ENCODE results near the gene FGGY.
"Not testable (repeated sequence)": the region's sequence is repeated elsewhere in the genome, so short reads cannot be mapped to it uniquely, and the experiment has no call there.

Gene FGGY

GRCh38 chr1:59522925-59523505 is 226.1 kb downstream of the FGGY start:
- DNase-seq (ENCODE audit: low read depth, low spot score): no peak

GRCh38 chr1:59523745-59524450 is 227.0 kb downstream of the FGGY start:
- DNase-seq (ENCODE audit: low read depth, low spot score): no peak
- no peak overlapping the region for H3K27ac ChIP-seq

More at GRCh38 chr1:59522925-59523505, 226.1 kb downstream of the FGGY start:
- no peak overlapping the region for H3K27ac ChIP-seq

- DNase-seq (ENCODE audit: low read depth, low spot score): no peak
- H3K27ac ChIP-seq: no peak overlapping the region
Observed at GRCh38 chr1:59526240-59526639, 229.3 kb downstream of the FGGY start.

GRCh38 chr1:59528471-59528870 is 231.6 kb downstream of the FGGY start:
- no peak for DNase-seq (ENCODE audit: low read depth, low spot score)
- H3K27ac ChIP-seq: no peak overlapping the region

- H3K27ac ChIP-seq: no peak overlapping the region
- no peak for DNase-seq (ENCODE audit: low read depth, low spot score)
Observed at GRCh38 chr1:59528900-59529299, 232.0 kb downstream of the FGGY start.

- H3K27ac ChIP-seq: no peak overlapping the region
- no peak for DNase-seq (ENCODE audit: low read depth, low spot score)
Observed at GRCh38 chr1:59530119-59530518, 233.2 kb downstream of the FGGY start.

GRCh38 chr1:59532102-59532501 is 235.2 kb downstream of the FGGY start:
- no peak for DNase-seq (ENCODE audit: low read depth, low spot score)
- no peak overlapping the region for H3K27ac ChIP-seq

GRCh38 chr1:59538476-59538875 is 241.6 kb downstream of the FGGY start:
- not testable (repeated sequence) for DNase-seq (ENCODE audit: low read depth, low spot score); H3K27ac ChIP-seq

GRCh38 chr1:59539961-59540681 is 243.2 kb downstream of the FGGY start:
- no peak for DNase-seq (ENCODE audit: low read depth, low spot score)
- no peak overlapping the region for H3K27ac ChIP-seq

GRCh38 chr1:59541161-59541560 is 244.3 kb downstream of the FGGY start:
- no peak for DNase-seq (ENCODE audit: low read depth, low spot score)
- H3K27ac ChIP-seq: no peak overlapping the region

GRCh38 chr1:59541891-59542290 is 245.0 kb downstream of the FGGY start:
- H3K27ac ChIP-seq: no peak overlapping the region
- DNase-seq (ENCODE audit: low read depth, low spot score): no peak

- DNase-seq (ENCODE audit: low read depth, low spot score): no peak
- H3K27ac ChIP-seq: no peak overlapping the region
Observed at GRCh38 chr1:59543211-59543668, 246.3 kb downstream of the FGGY start.

GRCh38 chr1:59544615-59545293 is 247.9 kb downstream of the FGGY start:
- DNase-seq (ENCODE audit: low read depth, low spot score): no peak
- H3K27ac ChIP-seq: no peak overlapping the region

GRCh38 chr1:59545830-59546229 is 248.9 kb downstream of the FGGY start:
- DNase-seq (ENCODE audit: low read depth, low spot score): no peak
- H3K27ac ChIP-seq: no peak overlapping the region

GRCh38 chr1:59549066-59549837 is 252.4 kb downstream of the FGGY start:
- no peak overlapping the region for H3K27ac ChIP-seq
- DNase-seq (ENCODE audit: low read depth, low spot score): no peak

- DNase-seq (ENCODE audit: low read depth, low spot score): no peak
- H3K27ac ChIP-seq: no peak overlapping the region
Observed at GRCh38 chr1:59549903-59550302, 253.0 kb downstream of the FGGY start.

- DNase-seq (ENCODE audit: low read depth, low spot score): no peak
- H3K27ac ChIP-seq: no peak overlapping the region
Observed at GRCh38 chr1:59552007-59552406, 255.1 kb downstream of the FGGY start.

GRCh38 chr1:59553371-59553770 is 256.5 kb downstream of the FGGY start:
- DNase-seq (ENCODE audit: low read depth, low spot score): no peak
- no peak overlapping the region for H3K27ac ChIP-seq

- DNase-seq (ENCODE audit: low read depth, low spot score): no peak
- H3K27ac ChIP-seq: no peak overlapping the region
Observed at GRCh38 chr1:59554011-59554663, 257.2 kb downstream of the FGGY start.

GRCh38 chr1:59554752-59555151 is 257.9 kb downstream of the FGGY start:
- no peak for DNase-seq (ENCODE audit: low read depth, low spot score)
- H3K27ac ChIP-seq: no peak overlapping the region

Data from epithelial cell of prostate (primary cell).